Measurements from ENCODE around the gene ST8SIA5. TPM values are rescaled to one million over a fixed set of nuclear protein-coding genes. Genes with fewer than 3 reads are reported as not detected.

Gene ST8SIA5
- total and polyA plus RNA-seq, 5 donors from 2014 or later: not detected

DNA sequence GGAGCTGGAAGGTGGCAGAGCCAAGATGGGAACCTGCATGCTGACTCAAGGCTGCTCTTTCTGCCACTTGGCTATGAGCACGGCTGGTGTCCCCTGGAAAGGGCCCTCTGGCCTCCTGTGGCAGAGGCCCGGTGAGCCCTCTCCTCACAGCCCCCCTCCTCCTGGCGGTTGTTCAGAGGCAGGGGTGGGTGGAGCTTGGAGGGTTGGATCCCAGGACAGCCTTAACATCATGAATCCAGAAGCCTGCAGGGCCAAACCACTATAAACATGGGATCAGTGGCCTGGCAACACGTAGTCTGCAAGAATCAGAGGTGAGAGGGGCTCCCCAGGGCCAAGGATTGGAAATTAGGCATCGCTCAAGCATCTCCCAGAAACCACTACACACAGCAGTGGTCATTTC is 51.3 kb downstream of the ST8SIA5 start:
- no peak overlapping the region for H3K4me3 Mint-ChIP-seq
- H3K36me3 Mint-ChIP-seq: no peaks in the 10 kb centered on the region

DNA sequence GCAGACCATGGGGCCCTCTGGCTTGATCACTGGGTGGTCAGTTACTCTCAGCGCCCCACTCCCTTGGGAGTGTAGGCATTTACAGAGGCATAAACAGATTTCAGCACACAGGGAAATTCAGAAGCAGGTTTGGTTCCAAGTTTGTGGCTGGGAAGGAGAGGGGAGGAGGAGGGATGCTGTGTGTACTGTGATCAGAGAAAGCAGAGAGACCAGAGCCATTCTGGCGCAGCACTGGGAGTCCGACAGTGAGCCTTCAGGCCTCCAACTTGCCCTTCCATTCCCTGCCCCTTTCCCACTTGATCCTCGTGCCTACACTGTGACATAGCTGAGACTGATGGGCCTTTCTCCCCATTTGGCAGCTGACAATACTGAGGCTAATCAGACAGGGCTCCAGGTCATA is 52.0 kb downstream of the ST8SIA5 start:
- no peak overlapping the region for H3K4me3 ChIP-seq (ENCODE audit: low read depth, low read length)
- no peak overlapping the region for H3K27ac Mint-ChIP-seq
- H3K27me3 ChIP-seq (ENCODE audit: control insufficient read depth, insufficient read depth, low read length): no peaks in the 10 kb centered on the region
- no peak overlapping the region for H3K4me3 Mint-ChIP-seq
- no peak overlapping the region for H3K27ac ChIP-seq (ENCODE audit: insufficient read depth, low read length, poor library complexity, severe bottlenecking)
- no peaks in the 10 kb centered on the region for H3K9me3 Mint-ChIP-seq
- no peaks in the 10 kb centered on the region for H3K36me3 ChIP-seq (ENCODE audit: control insufficient read depth, insufficient read depth, low read length)
- no peaks in the 10 kb centered on the region for H3K27me3 Mint-ChIP-seq
- peaks cover 0 to 4% (median 0%) of the 10 kb centered on the region in 4 donors for H3K4me1 Mint-ChIP-seq
- H3K9me3 ChIP-seq (ENCODE audit: control insufficient read depth in 2 of 2, low read length in 2 of 2): no peaks in the 10 kb centered on the region
- no peaks in the 10 kb centered on the region for H3K36me3 Mint-ChIP-seq
- ATAC-seq (ENCODE audit: low read depth in 2 of 2) (no peak), DNase-seq (no peak)
- no peaks in the 10 kb centered on the region for H3K4me1 ChIP-seq (ENCODE audit: control insufficient read depth, insufficient read depth, low read length, poor library complexity, severe bottlenecking)

More for the DNA sequence above, 51.3 kb downstream of the ST8SIA5 start:
- no peak for ATAC-seq (ENCODE audit: low read depth in 2 of 2)
- H3K27me3 ChIP-seq (ENCODE audit: control insufficient read depth, insufficient read depth, low read length): no peaks in the 10 kb centered on the region
- H3K4me1 ChIP-seq (ENCODE audit: control insufficient read depth, insufficient read depth, low read length, poor library complexity, severe bottlenecking): no peaks in the 10 kb centered on the region
- Mint-ChIP-seq H3K4me1 (peaks cover 0 to 4% (median 0%) of the 10 kb centered on the region in 4 donors), H3K27ac (no peak overlapping the region), H3K9me3 (no peaks in the 10 kb centered on the region), H3K27me3 (no peaks in the 10 kb centered on the region)
- no peak for DNase-seq
- no peaks in the 10 kb centered on the region for H3K9me3 ChIP-seq (ENCODE audit: control insufficient read depth in 2 of 2, low read length in 2 of 2)
- no peaks in the 10 kb centered on the region for H3K36me3 ChIP-seq (ENCODE audit: control insufficient read depth, insufficient read depth, low read length)
- no peak overlapping the region for H3K4me3 ChIP-seq (ENCODE audit: low read depth, low read length)
- H3K27ac ChIP-seq (ENCODE audit: insufficient read depth, low read length, poor library complexity, severe bottlenecking): no peak overlapping the region

DNA sequence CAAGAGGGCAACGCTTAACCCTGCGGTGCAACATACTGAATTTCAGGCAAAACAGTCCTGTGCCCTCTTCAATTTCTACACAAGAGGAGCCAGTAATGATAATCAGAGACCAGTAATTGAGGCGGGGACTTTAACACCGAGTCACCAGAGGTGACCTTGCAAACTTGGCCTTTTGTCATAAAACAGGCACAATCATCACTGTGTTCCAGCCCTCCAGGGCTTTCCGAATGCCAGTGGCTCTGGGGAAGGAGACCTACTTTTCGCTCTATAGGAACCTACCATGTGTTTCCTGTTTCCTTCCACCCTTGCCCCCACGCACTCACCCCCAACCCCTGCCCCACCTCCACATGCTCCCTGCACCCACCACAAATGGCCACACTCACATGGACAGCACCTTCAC is 52.7 kb downstream of the ST8SIA5 start:
- Mint-ChIP-seq H3K9me3 (no peaks in the 10 kb centered on the region), H3K27me3 (no peaks in the 10 kb centered on the region), H3K4me1 (peaks cover 0 to 4% (median 0%) of the 10 kb centered on the region in 4 donors), H3K36me3 (no peaks in the 10 kb centered on the region), H3K4me3 (no peak overlapping the region), H3K27ac (no peak overlapping the region)
- Histone ChIP-seq H3K36me3 (ENCODE audit: control insufficient read depth, insufficient read depth, low read length) (no peaks in the 10 kb centered on the region), H3K4me3 (ENCODE audit: low read depth, low read length) (no peak overlapping the region), H3K27me3 (ENCODE audit: control insufficient read depth, insufficient read depth, low read length) (no peaks in the 10 kb centered on the region), H3K4me1 (ENCODE audit: control insufficient read depth, insufficient read depth, low read length, poor library complexity, severe bottlenecking) (no peaks in the 10 kb centered on the region), H3K9me3 (ENCODE audit: control insufficient read depth in 2 of 2, low read length in 2 of 2) (no peaks in the 10 kb centered on the region), H3K27ac (ENCODE audit: insufficient read depth, low read length, poor library complexity, severe bottlenecking) (no peak overlapping the region)
- DNase-seq (no peak), ATAC-seq (ENCODE audit: low read depth in 2 of 2) (no peak)

GRCh38 chr18:46702471-46702870 is 54.4 kb downstream of the ST8SIA5 start:
- Mint-ChIP-seq H3K27ac (no peak overlapping the region), H3K27me3 (peaks cover 5% of the 10 kb centered on the region), H3K36me3 (no peaks in the 10 kb centered on the region), H3K4me3 (no peak overlapping the region), H3K4me1 (peaks cover 0 to 4% (median 0%) of the 10 kb centered on the region in 4 donors), H3K9me3 (peaks cover 0 to 9% (median 2%) of the 10 kb centered on the region in 7 donors)
- no peak for DNase-seq
- no peak for ATAC-seq (ENCODE audit: low read depth in 2 of 2)
- H3K4me3 ChIP-seq (ENCODE audit: low read depth, low read length): no peak overlapping the region
- no peak overlapping the region for H3K27ac ChIP-seq (ENCODE audit: insufficient read depth, low read length, poor library complexity, severe bottlenecking)
- no peaks in the 10 kb centered on the region for H3K4me1 ChIP-seq (ENCODE audit: control insufficient read depth, insufficient read depth, low read length, poor library complexity, severe bottlenecking)
- no peaks in the 10 kb centered on the region for H3K9me3 ChIP-seq (ENCODE audit: control insufficient read depth in 2 of 2, low read length in 2 of 2)
- no peaks in the 10 kb centered on the region for H3K36me3 ChIP-seq (ENCODE audit: control insufficient read depth, insufficient read depth, low read length)
- H3K27me3 ChIP-seq (ENCODE audit: control insufficient read depth, insufficient read depth, low read length): no peaks in the 10 kb centered on the region

DNA sequence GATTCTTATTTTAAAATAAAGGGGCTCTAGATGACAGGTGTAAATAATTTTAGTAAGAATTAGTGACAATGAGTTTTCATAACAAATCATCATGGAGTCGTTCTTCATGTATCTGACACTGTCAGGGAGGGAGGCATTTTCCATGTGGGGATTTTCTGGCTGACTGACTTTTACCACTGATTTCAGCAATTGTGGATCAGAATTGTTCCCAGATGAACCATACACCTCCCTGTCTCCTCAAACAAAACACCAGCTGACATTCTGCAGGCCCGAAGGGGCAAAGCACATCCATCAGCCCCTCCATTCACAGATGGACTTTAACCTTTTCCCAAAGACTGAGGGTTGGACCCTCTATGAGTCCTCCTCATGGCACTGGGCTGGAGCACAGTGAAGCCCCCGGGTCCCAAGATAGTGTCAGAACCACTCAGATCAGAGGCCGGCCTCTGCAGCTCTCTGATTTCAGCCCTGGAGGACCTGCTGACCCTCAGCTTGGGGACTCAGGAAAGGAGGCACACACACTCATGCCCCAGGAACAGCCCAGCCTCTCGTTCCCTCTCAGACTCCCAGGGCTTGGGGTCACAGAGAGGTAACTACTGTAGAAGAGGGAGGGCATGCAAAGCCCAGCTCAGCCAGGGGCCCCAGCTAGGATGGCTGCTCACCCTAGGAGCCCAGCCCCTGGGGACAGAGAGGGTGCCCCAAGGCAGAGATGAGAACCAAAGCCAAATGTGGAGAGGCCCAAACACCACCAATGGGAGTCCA is 56.6 kb downstream of the ST8SIA5 start:
- Histone ChIP-seq H3K4me1 (ENCODE audit: control insufficient read depth, insufficient read depth, low read length, poor library complexity, severe bottlenecking) (no peaks in the 10 kb centered on the region), H3K36me3 (ENCODE audit: control insufficient read depth, insufficient read depth, low read length) (no peaks in the 10 kb centered on the region), H3K27ac (ENCODE audit: insufficient read depth, low read length, poor library complexity, severe bottlenecking) (no peak overlapping the region), H3K27me3 (ENCODE audit: control insufficient read depth, insufficient read depth, low read length) (no peaks in the 10 kb centered on the region), H3K9me3 (ENCODE audit: control insufficient read depth in 2 of 2, low read length in 2 of 2) (no peaks in the 10 kb centered on the region), H3K4me3 (ENCODE audit: low read depth, low read length) (no peak overlapping the region)
- Mint-ChIP-seq H3K27me3 (peaks cover 5% of the 10 kb centered on the region), H3K4me3 (no peak overlapping the region), H3K36me3 (no peaks in the 10 kb centered on the region), H3K4me1 (no peaks in the 10 kb centered on the region), H3K27ac (no peak overlapping the region), H3K9me3 (peaks cover 0 to 14% (median 3%) of the 10 kb centered on the region in 7 donors)
- DNase-seq (no peak), ATAC-seq (ENCODE audit: low read depth in 2 of 2) (no peak)

DNA sequence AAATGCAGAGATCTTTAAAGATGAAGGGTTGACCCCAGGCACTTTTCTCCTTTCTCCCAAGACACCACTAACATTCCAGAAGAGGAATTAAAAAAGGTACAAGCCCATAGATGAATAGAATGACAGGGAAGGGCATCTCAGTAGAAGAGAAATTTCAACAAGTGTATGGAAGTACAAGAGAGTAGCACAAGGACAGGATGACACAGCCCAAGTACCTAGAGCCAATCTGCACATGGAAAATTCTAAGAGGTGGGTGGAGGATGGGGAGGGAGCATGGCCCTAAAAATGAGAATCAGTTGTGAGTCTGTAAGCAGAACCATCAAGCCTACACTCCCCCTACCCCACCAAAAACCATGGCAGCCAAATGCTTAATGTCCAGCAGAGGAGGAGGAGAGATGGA is 60.2 kb downstream of the ST8SIA5 start:
- ATAC-seq (ENCODE audit: low read depth in 2 of 2): no peak
- H3K9me3 Mint-ChIP-seq: peaks cover 0 to 14% (median 4%) of the 10 kb centered on the region in 7 donors

DNA sequence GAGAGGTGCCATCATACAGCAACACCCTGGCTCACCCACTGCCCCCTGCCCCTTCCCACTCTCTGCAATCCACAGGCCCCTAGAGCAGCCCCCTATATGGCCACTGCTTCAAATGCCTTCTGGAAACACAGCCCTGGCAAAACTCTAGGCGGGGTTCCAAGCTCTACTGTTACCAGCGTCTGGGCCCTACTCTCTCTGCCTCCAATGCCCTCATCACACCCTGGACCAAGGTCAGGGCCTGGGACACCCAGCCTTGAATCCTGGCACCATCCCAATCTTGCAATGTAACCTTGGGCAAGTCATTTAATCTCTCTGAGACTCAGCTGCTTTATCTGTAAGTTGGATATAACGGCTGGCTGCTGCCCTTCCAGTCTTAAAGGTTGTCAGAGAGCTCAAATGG is 60.6 kb downstream of the ST8SIA5 start:
- H3K27ac Mint-ChIP-seq: no peak overlapping the region
- no peaks in the 10 kb centered on the region for H3K9me3 ChIP-seq (ENCODE audit: control insufficient read depth in 2 of 2, low read length in 2 of 2)
- H3K27me3 Mint-ChIP-seq: peaks cover 5% of the 10 kb centered on the region
- no peaks in the 10 kb centered on the region for H3K4me1 Mint-ChIP-seq
- H3K27me3 ChIP-seq (ENCODE audit: control insufficient read depth, insufficient read depth, low read length): no peaks in the 10 kb centered on the region
- no peaks in the 10 kb centered on the region for H3K4me1 ChIP-seq (ENCODE audit: control insufficient read depth, insufficient read depth, low read length, poor library complexity, severe bottlenecking)
- no peak for ATAC-seq (ENCODE audit: low read depth in 2 of 2)
- H3K4me3 ChIP-seq (ENCODE audit: low read depth, low read length): no peak overlapping the region
- no peak for DNase-seq
- H3K36me3 Mint-ChIP-seq: no peaks in the 10 kb centered on the region
- no peak overlapping the region for H3K4me3 Mint-ChIP-seq
- H3K27ac ChIP-seq (ENCODE audit: insufficient read depth, low read length, poor library complexity, severe bottlenecking): no peak overlapping the region
- H3K9me3 Mint-ChIP-seq: peaks cover 0 to 14% (median 4%) of the 10 kb centered on the region in 7 donors
- H3K36me3 ChIP-seq (ENCODE audit: control insufficient read depth, insufficient read depth, low read length): no peaks in the 10 kb centered on the region

More for the DNA sequence above, 60.2 kb downstream of the ST8SIA5 start:
- Histone ChIP-seq H3K4me1 (ENCODE audit: control insufficient read depth, insufficient read depth, low read length, poor library complexity, severe bottlenecking) (no peaks in the 10 kb centered on the region), H3K36me3 (ENCODE audit: control insufficient read depth, insufficient read depth, low read length) (no peaks in the 10 kb centered on the region), H3K9me3 (ENCODE audit: control insufficient read depth in 2 of 2, low read length in 2 of 2) (no peaks in the 10 kb centered on the region), H3K27ac (ENCODE audit: insufficient read depth, low read length, poor library complexity, severe bottlenecking) (no peak overlapping the region), H3K27me3 (ENCODE audit: control insufficient read depth, insufficient read depth, low read length) (no peaks in the 10 kb centered on the region), H3K4me3 (ENCODE audit: low read depth, low read length) (no peak overlapping the region)
- H3K4me3 Mint-ChIP-seq: no peak overlapping the region
- H3K4me1 Mint-ChIP-seq: no peaks in the 10 kb centered on the region
- no peak for DNase-seq
- no peaks in the 10 kb centered on the region for H3K36me3 Mint-ChIP-seq
- H3K27me3 Mint-ChIP-seq: peaks cover 5% of the 10 kb centered on the region
- H3K27ac Mint-ChIP-seq: no peak overlapping the region

DNA sequence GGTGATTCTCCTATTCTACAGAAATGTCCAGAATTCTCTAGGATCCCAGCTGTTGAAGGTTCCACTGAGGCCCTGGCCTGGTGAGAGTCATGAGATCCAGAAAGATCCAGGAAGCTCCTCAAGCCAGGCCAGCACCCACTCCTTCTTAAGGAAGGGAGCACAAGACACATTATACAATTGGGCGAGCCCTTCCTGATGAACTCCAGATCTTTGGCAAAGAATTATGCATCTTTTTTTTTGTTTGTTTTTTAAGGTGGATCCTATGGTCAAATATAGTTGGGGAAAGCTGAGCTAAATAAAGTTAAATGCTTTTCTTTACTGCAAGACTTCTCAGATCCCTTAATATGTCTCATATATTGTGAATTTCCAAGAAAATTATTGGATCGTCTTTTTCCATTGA is 62.9 kb downstream of the ST8SIA5 start:
- Mint-ChIP-seq H3K9me3 (peaks cover 0 to 14% (median 4%) of the 10 kb centered on the region in 7 donors), H3K36me3 (no peaks in the 10 kb centered on the region), H3K27me3 (peaks cover 5% of the 10 kb centered on the region), H3K4me3 (no peak overlapping the region), H3K27ac (no peak overlapping the region), H3K4me1 (no peaks in the 10 kb centered on the region)
- no peak for DNase-seq
- Histone ChIP-seq H3K27ac (ENCODE audit: insufficient read depth, low read length, poor library complexity, severe bottlenecking) (no peak overlapping the region), H3K4me1 (ENCODE audit: control insufficient read depth, insufficient read depth, low read length, poor library complexity, severe bottlenecking) (no peaks in the 10 kb centered on the region), H3K9me3 (ENCODE audit: control insufficient read depth in 2 of 2, low read length in 2 of 2) (no peaks in the 10 kb centered on the region), H3K36me3 (ENCODE audit: control insufficient read depth, insufficient read depth, low read length) (no peaks in the 10 kb centered on the region), H3K4me3 (ENCODE audit: low read depth, low read length) (no peak overlapping the region), H3K27me3 (ENCODE audit: control insufficient read depth, insufficient read depth, low read length) (no peaks in the 10 kb centered on the region)
- no peak for ATAC-seq (ENCODE audit: low read depth in 2 of 2)

Measured in CD4-positive, CD25-positive, alpha-beta regulatory T cell (primary cell).